HG02852 (cell line): ENCODE measurements around the gene MARK2.

ENCODE experiments used
- ATAC-seq: cut with Tn5 transposase; IDR thresholded peaks from one replicate; pipeline ENCODE4 v1.9.1; 2021; ENCODE audit warnings: mild to moderate bottlenecking, moderate library complexity; ENCODE audit not compliant: unreplicated experiment

The MARK2 gene

GRCh38 chr11:63879598-63880402 is 40.9 kb downstream of the MARK2 start:
- ATAC-seq: no peak

DNA sequence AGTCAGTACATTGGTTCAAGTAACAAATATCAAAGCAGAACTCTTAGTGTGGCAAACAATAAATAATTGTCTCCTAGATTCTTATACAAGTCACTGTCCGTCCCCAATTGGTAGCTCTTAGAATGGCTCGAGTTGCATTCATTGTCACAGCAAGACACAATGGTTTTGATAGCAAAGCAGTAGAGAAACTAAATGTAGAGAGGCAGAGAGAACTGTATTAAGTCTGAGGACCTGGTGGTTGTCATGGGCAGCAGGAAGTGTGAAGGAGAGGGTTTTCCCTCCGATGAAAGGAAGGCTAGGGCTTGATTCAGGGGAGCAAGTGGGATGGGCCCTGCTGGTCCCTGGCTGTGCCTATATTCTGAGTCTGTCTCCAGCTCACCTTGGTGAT is 41.5 kb downstream of the MARK2 start:
- no peak for ATAC-seq

GRCh38 chr11:63882555-63883242 is 43.8 kb downstream of the MARK2 start:
- no peak for ATAC-seq

DNA sequence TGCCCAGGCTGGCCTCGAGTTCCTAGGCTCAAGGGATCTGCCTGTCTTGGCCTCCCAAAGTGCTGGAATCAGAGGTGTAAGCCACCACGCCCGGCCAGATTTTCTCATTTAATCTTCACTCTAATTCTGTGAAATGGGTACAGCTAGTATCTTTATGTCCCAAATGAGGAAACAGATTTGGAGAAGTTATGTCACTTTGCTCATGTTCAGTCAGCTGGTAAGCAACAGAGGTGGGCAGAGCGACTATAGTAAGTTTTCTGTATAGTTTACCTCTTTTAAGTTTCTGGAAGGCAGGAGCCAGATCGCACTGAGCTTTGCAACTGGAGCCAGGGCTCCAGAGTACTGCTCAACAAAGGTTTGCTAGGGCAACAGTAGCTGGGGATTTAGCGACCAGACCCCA is 44.9 kb downstream of the MARK2 start:
- ATAC-seq: no peak

DNA sequence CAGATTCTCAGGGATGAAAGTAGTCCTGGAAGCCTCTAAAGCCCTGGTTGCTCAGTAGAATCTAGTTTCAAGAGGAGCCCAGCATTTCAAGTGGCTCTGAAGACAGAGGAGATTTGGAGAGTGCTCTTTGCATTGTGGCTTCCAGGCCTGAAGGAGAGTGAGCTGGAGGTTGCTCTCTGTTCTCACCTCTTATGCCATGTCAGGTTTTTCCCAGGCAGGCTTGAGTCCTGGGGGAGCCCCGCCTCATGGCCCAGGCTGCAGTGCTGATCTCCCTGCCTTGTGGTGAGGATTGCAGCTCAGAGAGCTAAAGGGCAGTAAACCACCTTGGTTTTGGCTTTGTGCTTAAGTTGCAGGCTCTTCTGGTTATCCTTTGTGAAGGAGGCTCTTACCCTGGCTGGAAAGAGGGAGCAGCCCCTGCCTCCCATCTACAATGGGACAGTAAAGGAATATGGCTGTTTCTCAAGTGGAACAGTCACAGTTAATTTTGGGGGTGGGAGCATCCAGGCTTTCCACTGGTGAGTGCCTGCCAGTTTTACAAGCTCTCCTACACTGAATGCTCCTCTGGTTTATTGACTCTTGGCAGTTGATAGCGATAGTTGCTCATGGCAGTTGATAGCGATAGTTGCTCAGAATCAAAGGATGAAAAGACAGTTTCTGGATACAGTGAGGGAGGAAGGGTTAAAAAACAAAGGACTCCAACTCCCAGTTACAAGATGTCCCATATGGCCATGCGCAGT is 45.5 kb downstream of the MARK2 start:
- ATAC-seq: no peak

- ATAC-seq: no peak
These were observed 48.6 kb downstream of the MARK2 start for GRCh38 chr11:63887386-63887999.

GRCh38 chr11:63888170-63889086 is 49.5 kb downstream of the MARK2 start:
- peak; percentile 76 for ATAC-seq

DNA sequence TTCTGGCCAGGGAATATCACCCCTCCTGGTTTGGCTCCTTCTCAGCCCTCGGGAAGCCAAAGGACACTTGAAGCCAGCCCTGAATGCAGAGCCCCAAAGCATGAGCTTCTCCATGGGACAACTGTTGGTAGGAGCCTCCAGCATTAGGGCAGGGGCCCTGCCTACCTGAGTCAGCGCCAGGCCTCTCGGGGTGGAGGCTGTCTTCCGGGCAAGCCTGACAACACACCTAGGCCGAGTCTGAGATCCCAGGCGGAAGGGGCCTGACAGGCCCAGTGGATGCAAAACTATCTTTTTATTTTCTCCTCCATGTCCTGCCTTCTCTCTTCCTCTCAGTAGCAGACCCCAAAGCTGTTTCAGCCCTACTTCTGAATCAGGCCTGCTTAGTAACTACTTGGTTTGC is 50.4 kb downstream of the MARK2 start:
- ATAC-seq: no peak

DNA sequence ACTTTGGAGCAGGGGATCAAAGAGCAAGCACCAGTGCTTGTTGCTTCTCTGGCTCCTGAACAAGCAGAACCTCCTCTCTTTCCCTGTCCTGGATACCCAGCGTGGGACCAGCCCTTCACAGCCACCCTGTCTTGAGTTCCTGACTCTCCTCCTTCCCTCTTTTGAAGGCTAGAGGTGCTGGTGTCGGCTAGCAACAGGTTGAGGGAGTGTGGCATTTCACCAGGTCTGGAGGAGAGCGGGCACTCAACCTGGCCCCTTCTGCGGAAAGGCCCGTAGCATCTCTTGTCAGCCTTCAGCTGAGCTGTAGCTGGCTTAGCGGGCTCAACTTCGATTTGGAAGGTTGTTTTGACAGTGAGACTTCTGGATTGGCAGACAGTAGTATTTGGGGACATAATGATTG is 51.5 kb downstream of the MARK2 start:
- ATAC-seq: no peak

- no peak for ATAC-seq
These were observed 53.3 kb downstream of the MARK2 start for GRCh38 chr11:63892228-63892627.

DNA sequence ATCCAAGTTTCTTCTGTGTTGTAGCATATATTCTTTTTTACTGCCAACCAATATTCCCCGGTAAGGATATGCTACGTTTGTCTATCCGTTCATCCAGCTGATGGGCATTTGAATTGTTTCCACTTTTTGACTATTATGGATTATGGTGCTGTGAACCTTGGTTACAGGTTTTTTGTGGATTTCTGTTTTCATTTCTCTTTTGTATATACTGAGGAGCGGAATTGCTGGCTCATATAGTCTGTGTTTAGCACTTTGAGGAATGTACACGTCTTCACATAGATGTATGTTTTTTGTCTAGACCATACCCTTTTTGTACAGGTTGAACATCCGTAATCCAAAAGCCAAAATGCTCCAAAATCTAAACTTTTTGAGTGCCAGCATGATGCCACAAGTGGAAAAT is 54.4 kb downstream of the MARK2 start:
- no peak for ATAC-seq

- no peak for ATAC-seq
These were observed 57.2 kb downstream of the MARK2 start for GRCh38 chr11:63896071-63896470.

GRCh38 chr11:63897459-63898146 is 58.7 kb downstream of the MARK2 start:
- no peak for ATAC-seq

- no peak for ATAC-seq
These were observed 62.8 kb downstream of the MARK2 start for GRCh38 chr11:63901660-63902059.

- no peak for ATAC-seq
These were observed 65.0 kb downstream of the MARK2 start for GRCh38 chr11:63903884-63904283.

DNA sequence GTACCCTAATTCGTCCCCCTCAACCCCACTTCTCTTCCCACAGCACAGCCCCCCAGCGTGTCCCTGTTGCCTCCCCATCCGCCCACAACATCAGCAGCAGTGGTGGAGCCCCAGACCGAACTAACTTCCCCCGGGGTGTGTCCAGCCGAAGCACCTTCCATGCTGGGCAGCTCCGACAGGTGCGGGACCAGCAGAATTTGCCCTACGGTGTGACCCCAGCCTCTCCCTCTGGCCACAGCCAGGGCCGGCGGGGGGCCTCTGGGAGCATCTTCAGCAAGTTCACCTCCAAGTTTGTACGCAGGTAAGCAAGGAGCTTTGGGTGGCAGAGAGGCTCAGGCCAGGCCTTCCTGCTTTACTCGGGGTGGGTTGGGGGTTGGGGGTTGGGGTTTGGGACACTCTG is 65.8 kb downstream of the MARK2 start:
- no peak for ATAC-seq

- ATAC-seq: no peak
These were observed 66.3 kb downstream of the MARK2 start for GRCh38 chr11:63905179-63905578.

DNA sequence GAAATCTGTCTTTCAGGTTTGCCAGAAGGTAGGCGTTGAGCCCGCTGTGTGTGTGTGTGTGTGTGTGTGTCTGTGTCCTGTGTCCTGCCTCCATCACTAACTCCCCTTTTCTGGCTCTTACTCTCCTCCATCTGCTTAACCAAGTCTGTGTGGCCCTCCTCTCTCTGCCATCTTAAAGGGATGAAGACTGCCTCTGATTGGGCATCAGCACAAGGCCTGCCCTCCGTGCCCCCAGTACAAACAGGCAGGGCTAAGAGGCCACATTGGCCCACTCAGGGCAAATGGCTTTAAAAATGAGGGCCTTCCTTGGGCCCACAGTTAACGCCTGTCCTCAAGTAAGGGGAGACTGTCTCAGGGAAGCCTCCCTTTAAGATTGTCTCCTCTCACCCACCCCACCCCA is 67.2 kb downstream of the MARK2 start:
- ATAC-seq: no peak

DNA sequence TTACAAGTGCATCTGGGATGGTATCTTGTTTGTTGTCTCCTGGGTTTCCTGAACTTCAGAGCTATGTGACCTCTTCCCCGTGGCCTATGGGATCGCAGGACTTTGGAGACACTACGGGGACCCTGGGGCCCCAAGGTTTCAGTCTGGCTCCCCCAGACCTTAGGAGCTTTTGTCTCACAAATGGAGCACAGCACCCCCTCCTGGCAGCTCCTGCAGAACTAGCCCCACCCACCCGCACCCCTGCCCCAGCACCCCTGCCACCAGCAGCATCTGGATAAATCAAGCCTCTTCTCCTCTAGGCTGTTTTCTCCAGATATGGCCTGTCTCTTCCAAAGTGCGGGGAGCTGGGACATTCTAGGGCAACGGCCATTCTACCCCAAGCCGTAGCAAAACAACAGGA is 67.7 kb downstream of the MARK2 start:
- no peak for ATAC-seq

DNA sequence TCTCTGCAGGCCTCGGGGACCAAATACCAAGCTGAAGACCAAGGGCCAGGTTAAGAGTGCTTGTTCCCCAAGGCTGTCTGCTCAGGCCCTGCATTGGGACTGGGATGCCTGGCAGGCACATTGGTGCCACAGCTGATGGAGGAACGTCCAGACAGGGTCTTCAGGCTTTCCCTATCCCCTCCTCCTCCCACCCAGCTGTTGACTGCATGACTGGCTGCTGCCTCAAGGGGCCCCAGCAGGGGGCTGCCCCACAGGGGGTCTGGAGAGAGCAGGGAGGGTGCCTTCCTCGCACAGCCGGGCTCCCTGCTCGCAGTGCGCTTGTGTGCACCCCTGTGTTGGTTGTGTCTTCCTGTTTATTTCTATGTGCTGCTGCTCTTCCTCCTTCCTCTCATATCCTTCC is 68.2 kb downstream of the MARK2 start:
- ATAC-seq: no peak
